LNCaP clone FGC (cell line): ENCODE data around the gene SSB.
A peak's percentile ranks its signal among the peaks of the same experiment; 100 is the strongest.

Experiments used
- DNase-seq: peaks from one replicate; pipeline ENCODE4 v3.0.0-alpha.2; 2011; ENCODE audit warnings: low read depth
- H3K4me3 ChIP-seq: 2 replicates; pipeline ENCODE4 v1.5.1; 2011; ENCODE audit warnings: mild to moderate bottlenecking, low read depth, low read length, control low read depth
- CTCF ChIP-seq: IDR thresholded peaks from 2 replicates; pipeline ENCODE4 v1.5.1; 2012; ENCODE audit warnings: mild to moderate bottlenecking; ENCODE audit not compliant: control insufficient read depth, insufficient read depth; ENCODE audit errors: extremely low read depth

Gene SSB

GRCh38 chr2:169781249-169782013 is 17.2 kb upstream of the SSB start:
- no peak for DNase-seq
- no peak overlapping the region for H3K4me3 ChIP-seq
- no peak for TF ChIP-seq CTCF

- no peak for DNase-seq
- TF ChIP-seq CTCF, result no peak
These were observed 16.2 kb upstream of the SSB start for GRCh38 chr2:169782513-169782912.

GRCh38 chr2:169790581-169790980 is 8.1 kb upstream of the SSB start:
- no peak for TF ChIP-seq CTCF
- no peak for DNase-seq
- H3K4me3 ChIP-seq, result no peak overlapping the region

More at GRCh38 chr2:169782513-169782912, 16.2 kb upstream of the SSB start:
- H3K4me3 ChIP-seq, result no peak overlapping the region

GRCh38 chr2:169795181-169795580 is 3.5 kb upstream of the SSB start:
- H3K4me3 ChIP-seq, result no peak overlapping the region
- TF ChIP-seq CTCF, result no peak
- no peak for DNase-seq

- DNase-seq, result no peak
- no peak for TF ChIP-seq CTCF
- H3K4me3 ChIP-seq, result no peak overlapping the region
These were observed 2.2 kb upstream of the SSB start for GRCh38 chr2:169796441-169796840.

GRCh38 chr2:169797601-169798000 is 1.1 kb upstream of the SSB start:
- no peak for DNase-seq
- TF ChIP-seq CTCF, result no peak
- no peak overlapping the region for H3K4me3 ChIP-seq

- TF ChIP-seq CTCF, result no peak
- DNase-seq, result no peak
- H3K4me3 ChIP-seq, result peak overlapping the region; percentile 80
These were observed 314 bp upstream of the SSB start for GRCh38 chr2:169798397-169798717.
